SKM-1 treated with dmso at 0.1 percent for 144 hours (cell line): ENCODE results near the gene NDUFS6.

Experiments
- DNase-seq: peaks from one replicate; lab custom pipeline; 2025; ENCODE audit not compliant: unreplicated experiment; lab: John Stamatoyannopoulos, UW

The NDUFS6 gene

GRCh38 chr5:1765141-1765879 lies 35.9 kb upstream of the NDUFS6 start:
- no peak for DNase-seq

- no peak for DNase-seq
These were observed 35.3 kb upstream of the NDUFS6 start for GRCh38 chr5:1765880-1766235.

GRCh38 chr5:1767524-1768282 lies 33.5 kb upstream of the NDUFS6 start:
- DNase-seq: no peak

GRCh38 chr5:1768283-1769000 lies 32.8 kb upstream of the NDUFS6 start:
- no peak for DNase-seq

- no peak for DNase-seq
These were observed 32.1 kb upstream of the NDUFS6 start for GRCh38 chr5:1769017-1769640.

- DNase-seq: no peak
These were observed 31.3 kb upstream of the NDUFS6 start for GRCh38 chr5:1769752-1770442.

GRCh38 chr5:1770443-1770802 lies 30.8 kb upstream of the NDUFS6 start:
- DNase-seq: no peak

GRCh38 chr5:1771149-1772065 lies 29.8 kb upstream of the NDUFS6 start:
- DNase-seq: no peak

GRCh38 chr5:1772634-1773033 lies 28.6 kb upstream of the NDUFS6 start:
- DNase-seq: no peak

GRCh38 chr5:1776831-1777230 lies 24.4 kb upstream of the NDUFS6 start:
- DNase-seq: no peak

- no peak for DNase-seq
These were observed 23.7 kb upstream of the NDUFS6 start for GRCh38 chr5:1777281-1778137.

GRCh38 chr5:1778138-1779020 lies 22.8 kb upstream of the NDUFS6 start:
- no peak for DNase-seq

GRCh38 chr5:1779021-1779680 lies 22.1 kb upstream of the NDUFS6 start:
- no peak for DNase-seq

GRCh38 chr5:1779782-1780613 lies 21.2 kb upstream of the NDUFS6 start:
- no peak for DNase-seq

- no peak for DNase-seq
These were observed 20.6 kb upstream of the NDUFS6 start for GRCh38 chr5:1780614-1780930.

GRCh38 chr5:1781107-1781506 lies 20.1 kb upstream of the NDUFS6 start:
- DNase-seq: no peak
